Anterior cingulate cortex (tissue), 58 donors: Measurements from ENCODE around the gene OSBPL3.

Source experiments
- DNase-seq, 58 donors: peaks; one replicate each; lab custom pipeline; 2025; lab: John Stamatoyannopoulos, UW

Gene OSBPL3

DNA sequence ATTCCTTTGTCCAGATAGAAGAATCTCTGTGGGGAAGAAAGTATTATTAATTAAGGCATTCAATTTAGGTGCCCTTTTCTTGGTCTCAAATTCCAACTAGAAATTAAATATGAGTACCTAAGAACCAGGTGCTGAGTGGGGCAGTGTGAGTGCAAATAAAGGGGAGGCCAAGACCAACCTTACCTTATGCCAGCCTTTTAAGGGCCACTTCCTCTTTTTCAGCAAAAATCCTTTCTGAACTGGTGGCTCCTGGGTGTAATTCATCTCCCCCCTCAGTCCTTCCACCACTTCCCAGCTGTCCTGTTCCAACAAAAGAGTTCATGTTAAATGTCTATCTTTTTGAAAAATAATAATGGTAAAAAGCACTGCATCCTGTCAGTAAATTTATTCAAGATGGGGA is 108.2 kb downstream of the OSBPL3 start:
- DNase-seq = no peak

DNA sequence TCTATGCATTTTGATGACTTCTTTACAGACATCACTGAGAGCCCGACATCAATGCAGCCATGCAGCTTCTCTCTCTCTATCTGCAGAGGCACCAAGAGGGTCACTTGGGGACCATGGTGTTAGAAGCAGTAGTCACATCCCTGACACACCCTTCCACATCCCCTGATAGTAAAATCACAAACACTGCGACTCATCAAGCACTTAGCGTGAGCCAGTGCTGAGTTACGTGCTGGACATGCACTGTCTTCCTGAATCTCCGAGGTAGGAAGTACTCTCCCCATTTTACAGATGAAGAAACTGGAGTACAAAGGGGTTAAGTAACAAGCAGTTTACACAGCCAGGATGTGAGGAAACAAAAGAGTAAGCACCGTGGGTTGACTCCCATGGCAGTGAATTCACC is 109.2 kb downstream of the OSBPL3 start:
- DNase-seq = no peak

GRCh38 chr7:24869572-24869971 is 110.4 kb downstream of the OSBPL3 start:
- DNase-seq = no peak

DNA sequence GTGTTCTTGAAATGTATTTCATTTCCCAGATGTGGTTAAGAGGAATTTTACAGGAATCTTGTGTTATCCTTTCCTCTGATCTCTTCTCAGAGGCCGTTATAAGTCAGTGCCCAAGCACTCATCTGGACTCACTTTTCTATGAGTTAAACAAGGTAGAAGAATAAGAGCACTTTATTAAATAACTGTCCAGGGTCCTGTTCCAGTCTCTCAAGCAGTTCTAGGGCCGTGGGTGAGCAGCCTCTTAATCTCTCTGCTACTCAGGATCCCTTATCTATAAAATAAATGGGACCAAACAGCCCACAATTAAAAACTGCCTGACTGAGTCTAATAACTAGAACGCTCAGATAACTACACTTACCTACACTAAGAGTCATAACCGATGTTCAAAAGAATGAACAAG is 111.2 kb downstream of the OSBPL3 start:
- DNase-seq = no peak

DNA sequence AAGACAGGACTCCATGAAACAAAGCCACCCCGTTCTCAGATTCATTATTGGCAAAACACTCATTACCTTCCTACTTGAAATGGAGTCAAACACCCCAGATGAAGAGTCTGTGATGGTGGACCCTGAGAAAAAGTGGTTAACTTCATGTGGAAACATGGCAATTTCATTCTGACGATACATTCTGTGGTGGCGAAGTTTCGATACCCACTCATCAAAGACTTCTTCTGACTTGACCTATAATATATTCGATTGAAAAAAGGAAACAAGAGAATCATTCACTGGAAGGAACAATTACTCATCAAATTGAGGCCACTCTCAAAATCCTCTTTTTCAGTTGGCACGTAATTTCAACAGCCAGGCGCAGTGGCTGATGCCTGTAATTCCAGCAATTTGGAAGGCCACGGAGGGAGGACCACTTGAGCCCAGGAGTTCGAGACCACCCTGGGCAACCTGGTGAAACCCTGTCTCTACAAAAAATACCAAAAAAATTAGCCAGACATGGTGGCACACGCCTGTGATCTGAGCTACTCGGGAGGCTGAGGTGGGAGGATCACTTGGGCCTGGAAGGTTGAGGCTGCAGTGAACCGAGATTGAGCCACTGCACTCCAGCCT is 113.9 kb downstream of the OSBPL3 start:
- DNase-seq = no peak

- no peak for DNase-seq
Observed at GRCh38 chr7:24864214-24864817, 115.7 kb downstream of the OSBPL3 start.

GRCh38 chr7:24863626-24864025 is 116.4 kb downstream of the OSBPL3 start:
- no peak for DNase-seq

GRCh38 chr7:24862461-24862860 is 117.5 kb downstream of the OSBPL3 start:
- DNase-seq = no peak

- no peak for DNase-seq
Observed at GRCh38 chr7:24861336-24861735, 118.6 kb downstream of the OSBPL3 start.

DNA sequence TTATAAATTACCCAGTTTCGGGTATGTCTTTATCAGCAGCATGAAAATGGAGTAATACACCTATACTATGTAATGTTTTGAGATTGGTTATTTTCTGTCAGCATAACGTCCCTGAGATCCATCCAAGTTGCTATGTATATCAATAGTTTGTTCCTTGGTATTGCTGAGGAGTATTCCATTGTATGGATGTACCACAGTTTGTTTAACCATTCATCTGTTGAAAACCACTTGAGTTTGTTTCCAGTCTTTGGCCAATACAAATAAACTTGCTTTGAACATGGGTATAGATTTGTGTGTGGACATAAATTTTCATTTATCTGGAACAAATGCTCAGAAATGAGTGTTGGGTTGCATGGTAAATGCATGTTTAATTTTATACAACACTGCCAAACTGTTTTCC is 119.4 kb downstream of the OSBPL3 start:
- DNase-seq = no peak

GRCh38 chr7:24858108-24858977 is 121.6 kb downstream of the OSBPL3 start:
- no peak for DNase-seq

GRCh38 chr7:24857623-24858022 is 122.4 kb downstream of the OSBPL3 start:
- no peak for DNase-seq

DNA sequence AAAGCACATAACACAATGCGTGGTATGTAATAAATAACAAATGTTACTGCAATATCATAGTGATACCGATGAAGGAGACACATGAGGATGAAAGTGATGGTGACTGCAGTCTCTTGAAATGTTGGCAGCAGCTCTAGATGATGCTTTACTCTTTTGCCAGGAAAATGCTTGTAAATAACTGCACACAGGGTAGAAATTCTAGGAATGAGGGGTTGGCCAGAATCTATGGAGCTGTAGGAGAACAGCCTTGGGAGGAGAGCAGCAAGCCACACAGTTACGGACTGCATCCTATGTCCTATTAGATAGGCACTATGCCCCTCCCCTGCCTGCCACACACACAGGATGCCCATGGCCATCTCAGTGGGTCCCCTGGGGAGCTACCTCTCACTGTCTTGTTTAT is 125.1 kb downstream of the OSBPL3 start:
- no peak for DNase-seq

- no peak for DNase-seq
Observed at GRCh38 chr7:24851786-24852185, 128.2 kb downstream of the OSBPL3 start.

GRCh38 chr7:24848878-24849277 is 131.1 kb downstream of the OSBPL3 start:
- DNase-seq = peak in 1 of 58 donors; percentile 9

DNA sequence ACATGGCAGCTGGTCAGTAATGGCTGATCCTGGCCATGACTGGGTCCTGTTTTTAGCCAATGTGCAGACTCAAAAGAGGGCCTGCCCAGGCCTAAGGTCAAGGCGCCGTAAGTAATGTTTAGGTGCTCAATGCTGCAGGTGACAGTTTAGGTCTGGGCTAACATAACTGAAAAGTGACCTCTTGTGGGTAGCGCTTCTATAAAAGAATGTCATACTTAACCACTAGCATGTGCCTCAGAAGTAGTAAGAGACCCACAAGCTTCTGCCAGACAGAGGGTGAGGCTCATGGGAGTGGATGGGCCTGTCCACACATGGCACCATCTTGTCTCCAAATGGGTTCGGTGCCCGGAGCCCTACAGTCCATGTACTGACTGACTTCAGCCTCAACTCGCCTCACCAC is 132.2 kb downstream of the OSBPL3 start:
- no peak for DNase-seq

- no peak for DNase-seq
Observed at GRCh38 chr7:24843821-24844434, 136.1 kb downstream of the OSBPL3 start.

DNA sequence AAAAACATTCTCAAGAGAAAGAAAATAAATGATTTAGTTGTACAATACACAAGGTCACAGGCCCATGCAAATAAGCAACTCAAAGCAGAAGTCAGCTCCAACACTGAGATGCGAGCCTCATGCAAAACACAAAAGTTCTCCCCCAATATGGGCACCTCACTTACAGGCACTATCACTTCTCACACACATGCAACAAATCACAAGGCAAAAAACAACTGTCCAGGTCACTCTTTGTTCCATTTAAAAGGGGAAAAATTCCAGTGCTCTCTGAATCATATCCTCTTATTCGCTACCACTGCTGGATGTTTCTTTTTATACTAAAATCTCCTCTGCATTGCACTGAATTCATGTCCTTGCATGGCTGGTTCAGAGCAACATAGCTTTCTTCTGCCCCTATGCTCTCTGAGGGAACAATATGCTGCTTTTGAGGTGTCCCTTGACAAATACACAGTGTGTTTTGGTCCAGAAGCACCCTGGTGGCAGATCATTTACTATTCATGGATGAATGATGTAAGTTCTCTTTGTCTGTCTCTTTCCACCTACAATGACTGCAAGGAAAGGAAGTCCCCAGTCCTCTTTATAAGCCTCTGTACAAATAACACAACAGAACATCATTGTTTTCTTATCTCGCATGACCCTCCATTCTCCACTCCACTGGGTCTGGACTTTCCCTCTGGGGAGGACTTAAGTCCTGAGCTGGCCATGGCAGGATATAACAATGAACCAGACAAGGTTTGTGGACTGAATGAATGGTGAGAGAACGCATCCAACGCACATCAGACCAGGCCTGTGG is 137.3 kb downstream of the OSBPL3 start:
- no peak for DNase-seq

- DNase-seq = no peak
Observed at GRCh38 chr7:24842029-24842428, 137.9 kb downstream of the OSBPL3 start.

DNA sequence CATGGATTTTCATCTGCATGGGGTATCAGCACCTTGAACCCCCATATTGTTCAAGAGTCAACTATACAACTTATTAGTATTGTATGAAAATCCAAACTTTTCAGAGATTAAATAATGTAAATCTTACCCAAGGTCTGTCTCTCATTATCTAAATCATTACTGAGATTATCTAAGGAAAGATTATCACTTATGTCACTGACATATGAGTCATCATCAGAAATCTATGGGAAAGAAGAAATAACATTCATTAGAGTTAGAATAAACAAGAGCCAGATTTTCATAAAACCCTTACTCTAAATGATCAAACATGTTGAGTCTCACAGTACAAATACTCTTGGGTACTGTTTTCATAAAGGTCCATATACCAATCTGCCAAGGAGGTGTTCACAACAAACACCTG is 139.4 kb downstream of the OSBPL3 start:
- no peak for DNase-seq
